GM19468 (cell line): ENCODE results near the gene TALDO1.

Experiments used
- ATAC-seq: cut with Tn5 transposase; IDR thresholded peaks from one replicate; pipeline ENCODE4 v1.9.1; 2021; ENCODE audit warnings: mild to moderate bottlenecking, moderate library complexity, moderate number of reproducible peaks; ENCODE audit not compliant: unreplicated experiment; ENCODE audit errors: extremely low read depth

TALDO1 gene

DNA sequence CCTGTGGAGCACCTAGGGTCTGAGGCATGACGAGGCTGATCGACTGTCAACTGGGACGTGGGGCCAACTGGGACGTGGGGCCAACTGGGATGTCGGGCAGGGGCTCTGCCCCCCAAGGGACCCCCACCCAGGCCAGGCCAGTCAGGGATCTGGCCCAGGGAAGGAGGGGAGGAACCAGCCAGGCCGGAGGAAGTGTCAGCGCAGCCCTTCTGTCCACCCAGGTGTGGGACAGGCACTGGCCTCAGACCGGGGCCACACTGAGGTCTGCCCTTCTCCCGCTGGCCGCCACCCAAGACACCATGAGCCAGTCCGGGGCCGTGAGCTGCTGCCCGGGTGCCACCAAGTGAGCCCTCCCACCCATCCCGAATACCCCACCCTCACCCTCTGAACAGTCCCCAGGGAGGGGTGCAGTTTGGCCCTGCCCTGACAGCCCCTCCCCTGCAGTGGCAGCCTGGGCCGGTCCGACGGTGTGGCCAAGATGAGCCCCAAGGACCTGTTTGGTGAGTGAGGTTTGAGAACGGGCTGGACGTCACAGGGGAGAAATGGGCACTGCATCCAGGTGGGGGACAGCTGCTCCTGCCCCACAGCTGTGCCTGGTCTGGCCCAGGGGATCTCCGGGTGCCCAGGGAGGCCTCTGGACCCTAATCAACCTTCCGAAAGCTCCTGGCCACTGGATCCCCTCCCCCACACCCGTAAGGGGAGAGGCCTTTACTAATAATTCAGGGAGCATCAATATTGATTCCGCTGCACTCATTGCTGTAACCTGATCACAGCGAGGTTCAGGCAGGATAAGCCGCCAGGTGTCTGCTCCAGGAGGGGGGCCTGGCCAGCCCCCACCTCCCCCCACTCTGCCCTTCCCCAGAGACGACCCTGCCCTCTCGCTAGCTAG, 37.9 kb upstream of the TALDO1 start:
- no peak for ATAC-seq

- no peak for ATAC-seq
Measured at GRCh38 chr11:714436-714835, 32.8 kb upstream of the TALDO1 start.

DNA sequence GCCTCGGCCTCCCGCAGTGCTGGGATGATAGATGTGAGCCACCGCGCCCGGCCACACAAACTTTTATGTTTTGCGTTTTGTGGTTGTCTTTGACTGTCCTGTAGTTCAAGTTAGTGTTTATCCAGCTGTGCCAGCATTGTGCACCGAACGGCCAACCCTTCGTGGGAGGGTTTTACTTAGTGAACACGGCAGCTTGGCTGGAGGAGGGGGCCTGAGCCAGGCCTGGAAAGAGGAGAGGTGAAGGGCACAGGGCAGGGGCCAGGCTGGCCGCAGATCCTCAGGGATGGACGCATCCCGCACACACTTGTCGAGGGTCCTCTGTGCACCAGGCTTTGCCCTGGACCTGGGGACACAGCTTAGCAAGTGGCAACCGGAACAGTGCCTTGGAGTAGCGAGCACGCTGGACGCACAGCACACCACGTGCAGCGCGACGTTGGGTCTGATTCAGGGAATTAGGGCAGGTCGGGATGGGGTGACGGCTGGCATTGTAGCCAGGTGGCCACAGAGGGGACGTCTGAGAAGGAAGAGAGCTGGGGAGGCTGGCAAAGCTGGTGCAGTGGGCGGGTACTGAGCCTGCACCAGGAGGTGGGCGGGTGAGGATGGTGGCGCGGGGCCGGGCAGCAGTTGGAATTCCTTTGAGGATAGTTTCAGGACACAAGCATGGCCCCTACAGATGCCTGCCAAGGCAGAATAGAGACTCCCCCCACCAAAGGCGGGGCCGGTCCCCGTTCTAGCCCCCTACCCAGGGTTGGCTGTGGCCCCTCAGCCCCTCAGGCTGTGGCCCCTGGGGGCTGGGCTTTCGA, 27.8 kb upstream of the TALDO1 start:
- ATAC-seq, result no peak

- no peak for ATAC-seq
Measured at GRCh38 chr11:720017-720641, 27.1 kb upstream of the TALDO1 start.

DNA sequence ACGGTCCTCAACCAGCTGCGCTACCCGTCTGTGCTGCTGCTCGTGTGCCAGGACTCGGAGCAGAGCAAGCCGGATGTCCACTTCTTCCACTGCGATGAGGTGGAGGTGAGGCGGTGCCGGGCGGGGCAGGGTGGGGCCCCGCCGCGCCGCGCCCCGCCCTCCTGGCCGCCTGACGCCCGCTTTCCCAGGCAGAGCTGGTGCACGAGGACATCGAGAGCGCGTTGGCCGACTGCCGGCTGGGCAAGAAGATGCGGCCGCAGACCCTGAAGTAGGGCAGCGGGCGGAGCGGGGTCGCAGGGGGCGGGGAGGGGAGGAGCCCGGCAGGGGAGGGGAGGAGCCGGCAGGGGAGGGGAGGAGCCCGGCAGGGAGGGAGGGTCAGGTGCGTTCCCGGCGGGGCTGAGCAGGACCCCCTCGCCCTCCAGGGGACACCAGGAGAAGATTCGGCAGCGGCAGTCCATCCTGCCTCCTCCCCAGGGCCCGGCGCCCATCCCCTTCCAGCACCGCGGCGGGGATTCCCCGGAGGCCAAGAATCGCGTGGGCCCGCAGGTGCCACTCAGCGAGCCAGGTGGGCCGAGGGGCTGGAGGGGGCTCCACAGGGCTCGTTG, 26.5 kb upstream of the TALDO1 start:
- ATAC-seq, result no peak

GRCh38 chr11:721247-721740, 26.0 kb upstream of the TALDO1 start:
- ATAC-seq, result no peak

- no peak for ATAC-seq
Measured at GRCh38 chr11:721741-722345, 25.4 kb upstream of the TALDO1 start.

DNA sequence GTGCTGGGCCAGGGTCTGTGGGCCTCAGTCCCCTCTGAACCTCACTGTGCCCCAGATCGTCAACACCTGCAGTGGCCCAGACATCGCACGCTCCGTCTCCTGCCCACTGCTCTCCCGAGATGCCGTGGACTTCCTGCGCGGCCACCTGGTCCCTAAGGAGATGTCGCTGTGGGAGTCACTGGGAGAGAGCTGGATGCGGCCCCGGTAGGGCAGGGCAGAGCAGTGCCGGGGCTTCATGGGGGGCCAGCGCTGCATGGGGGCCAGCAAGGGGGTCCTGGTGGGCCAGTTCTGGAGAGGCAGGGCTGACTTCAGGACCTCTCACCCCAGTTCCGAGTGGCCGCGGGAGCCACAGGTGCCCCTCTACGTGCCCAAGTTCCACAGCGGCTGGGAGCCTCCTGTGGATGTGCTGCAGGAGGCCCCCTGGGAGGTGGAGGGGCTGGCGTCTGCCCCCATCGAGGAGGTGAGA, 24.9 kb upstream of the TALDO1 start:
- no peak for ATAC-seq

- ATAC-seq, result no peak
Measured at GRCh38 chr11:723120-723883, 24.0 kb upstream of the TALDO1 start.

DNA sequence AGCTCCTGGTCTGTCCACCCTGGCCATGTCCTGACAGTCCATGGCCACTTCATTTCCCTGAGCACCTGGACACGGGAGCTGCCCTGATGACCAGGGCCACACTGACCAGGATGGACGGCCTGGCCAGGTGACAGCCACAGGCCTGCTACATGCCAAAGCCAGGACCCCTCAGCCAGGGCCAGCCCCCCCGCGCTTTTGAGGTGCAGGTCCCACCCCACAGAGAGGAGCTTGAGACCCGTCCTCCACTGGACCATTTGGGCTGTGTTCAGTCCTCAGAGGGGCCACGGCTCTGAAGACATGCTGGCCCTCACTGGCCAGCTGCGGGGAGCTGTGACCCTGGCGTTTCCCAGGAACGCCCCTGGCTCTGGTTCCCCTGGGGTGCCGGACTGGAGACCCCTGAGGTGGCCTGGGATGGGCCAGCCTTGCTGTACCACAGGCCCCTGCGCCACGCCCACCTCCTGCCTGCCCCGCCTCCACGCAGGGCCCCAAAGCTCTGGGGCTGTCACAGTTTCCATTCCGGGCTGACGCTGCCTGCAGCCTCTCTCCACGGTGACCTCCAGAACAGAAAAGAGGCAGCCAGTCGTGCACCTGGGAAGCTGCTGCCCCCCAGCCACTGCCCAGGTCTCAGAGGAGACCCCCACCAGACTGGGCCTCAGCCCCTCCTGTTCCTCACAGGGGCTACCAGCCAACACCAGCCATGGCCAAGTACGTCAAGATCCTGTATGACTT, 23.1 kb upstream of the TALDO1 start:
- no peak for ATAC-seq

- no peak for ATAC-seq
Measured at GRCh38 chr11:724778-725386, 22.4 kb upstream of the TALDO1 start.

DNA sequence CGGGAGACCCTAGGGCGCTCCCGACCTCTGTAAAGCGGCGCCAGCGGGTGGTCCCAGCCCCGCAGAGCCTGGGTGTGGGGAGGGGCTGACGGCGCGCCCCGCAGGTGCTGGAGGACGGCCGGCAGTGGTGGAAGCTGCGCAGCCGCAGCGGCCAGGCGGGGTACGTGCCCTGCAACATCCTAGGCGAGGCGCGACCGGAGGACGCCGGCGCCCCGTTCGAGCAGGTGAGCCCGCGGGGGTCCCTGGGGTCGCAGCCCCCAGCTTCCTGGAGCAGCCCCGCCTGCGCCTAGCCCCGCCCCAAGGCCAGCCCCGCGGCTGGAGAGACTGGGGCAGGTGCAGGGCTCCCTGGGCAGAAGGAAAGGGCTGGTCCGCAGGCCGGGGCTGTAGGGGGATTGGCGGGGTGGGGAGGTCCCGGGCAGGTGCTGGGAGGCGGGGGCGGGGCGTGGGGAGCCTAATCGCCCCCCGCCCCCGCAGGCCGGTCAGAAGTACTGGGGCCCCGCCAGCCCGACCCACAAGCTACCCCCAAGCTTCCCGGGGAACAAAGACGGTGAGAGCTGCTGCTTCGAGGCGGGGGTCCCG, 21.6 kb upstream of the TALDO1 start:
- no peak for ATAC-seq

DNA sequence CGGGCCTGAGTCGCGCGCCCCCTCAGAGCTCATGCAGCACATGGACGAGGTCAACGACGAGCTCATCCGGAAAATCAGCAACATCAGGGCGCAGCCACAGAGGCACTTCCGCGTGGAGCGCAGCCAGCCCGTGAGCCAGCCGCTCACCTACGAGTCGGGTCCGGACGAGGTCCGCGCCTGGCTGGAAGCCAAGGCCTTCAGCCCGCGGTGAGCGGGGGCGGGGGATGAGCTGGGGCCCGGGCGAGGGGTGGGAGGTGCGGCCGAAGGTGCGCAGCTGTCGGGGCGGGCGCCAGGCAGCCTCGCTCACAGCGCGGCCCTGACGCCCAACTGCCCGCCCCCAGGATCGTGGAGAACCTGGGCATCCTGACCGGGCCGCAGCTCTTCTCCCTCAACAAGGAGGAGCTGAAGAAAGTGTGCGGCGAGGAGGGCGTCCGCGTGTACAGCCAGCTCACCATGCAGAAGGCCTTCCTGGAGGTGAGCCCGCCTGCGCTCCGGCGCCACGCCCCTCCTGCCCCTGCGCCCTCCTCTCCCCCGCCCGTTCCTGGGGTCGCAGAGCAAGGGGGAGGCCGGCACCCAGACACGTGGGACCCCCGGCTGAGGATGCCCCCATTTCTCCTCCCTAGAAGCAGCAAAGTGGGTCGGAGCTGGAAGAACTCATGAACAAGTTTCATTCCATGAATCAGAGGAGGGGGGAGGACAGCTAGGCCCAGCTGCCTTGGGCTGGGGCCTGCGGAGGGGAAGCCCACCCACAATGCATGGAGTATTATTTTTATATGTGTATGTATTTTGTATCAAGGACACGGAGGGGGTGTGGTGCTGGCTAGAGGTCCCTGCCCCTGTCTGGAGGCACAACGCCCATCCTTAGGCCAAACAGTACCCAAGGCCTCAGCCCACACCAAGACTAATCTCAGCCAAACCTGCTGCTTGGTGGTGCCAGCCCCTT, 20.7 kb upstream of the TALDO1 start:
- no peak for ATAC-seq

- ATAC-seq, result no peak
Measured at GRCh38 chr11:727281-727701, 20.0 kb upstream of the TALDO1 start.

GRCh38 chr11:727859-728748, 19.2 kb upstream of the TALDO1 start:
- no peak for ATAC-seq
